ENCODE data around the gene REC114. TPM values are rescaled to one million over a fixed set of nuclear protein-coding genes. Genes with fewer than 3 reads are reported as not detected.

Gene REC114
- total and polyA plus RNA-seq, 12 donors = 0.40 TPM; not detected in 11

DNA sequence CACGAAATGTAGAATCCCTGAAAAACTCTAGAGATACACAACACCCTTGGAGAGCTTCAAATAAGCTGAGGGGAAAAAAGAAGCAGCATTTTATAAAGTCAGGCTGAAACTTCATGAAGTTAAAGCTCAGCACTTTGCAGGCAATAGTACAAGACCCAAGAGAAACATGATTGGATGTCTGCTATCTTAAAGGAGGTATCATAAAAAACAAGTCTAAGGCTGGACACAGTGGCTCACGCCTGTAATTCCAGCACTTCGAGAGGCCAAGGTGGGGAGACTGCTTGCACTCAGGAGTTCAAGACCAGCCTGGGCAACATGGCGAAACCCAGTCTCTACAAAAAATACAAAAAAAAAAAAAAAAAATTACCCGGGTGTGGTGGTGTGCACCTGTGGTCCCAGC is 147.3 kb downstream of the REC114 start:
- Histone ChIP-seq H3K36me3 (replicated peaks in 1 of 2) (peaks cover 0 to 29% of the 10 kb centered on the region in 2 donors), H3K9me3 (replicated peaks in 1 of 3) (no peaks in the 10 kb centered on the region), H3K27me3 (no peaks in the 10 kb centered on the region), H3K4me3 (no peak overlapping the region), H3K27ac (no peak overlapping the region), H3K4me1 (replicated peaks in 1 of 2) (peaks cover 0 to 12% of the 10 kb centered on the region in 2 donors)
- intact Hi-C loops (cut with DNase I) = no loop called here
- no peak for TF ChIP-seq POLR2A (IDR thresholded peaks at IDR 0.05)
- TF ChIP-seq, protein P1, sequence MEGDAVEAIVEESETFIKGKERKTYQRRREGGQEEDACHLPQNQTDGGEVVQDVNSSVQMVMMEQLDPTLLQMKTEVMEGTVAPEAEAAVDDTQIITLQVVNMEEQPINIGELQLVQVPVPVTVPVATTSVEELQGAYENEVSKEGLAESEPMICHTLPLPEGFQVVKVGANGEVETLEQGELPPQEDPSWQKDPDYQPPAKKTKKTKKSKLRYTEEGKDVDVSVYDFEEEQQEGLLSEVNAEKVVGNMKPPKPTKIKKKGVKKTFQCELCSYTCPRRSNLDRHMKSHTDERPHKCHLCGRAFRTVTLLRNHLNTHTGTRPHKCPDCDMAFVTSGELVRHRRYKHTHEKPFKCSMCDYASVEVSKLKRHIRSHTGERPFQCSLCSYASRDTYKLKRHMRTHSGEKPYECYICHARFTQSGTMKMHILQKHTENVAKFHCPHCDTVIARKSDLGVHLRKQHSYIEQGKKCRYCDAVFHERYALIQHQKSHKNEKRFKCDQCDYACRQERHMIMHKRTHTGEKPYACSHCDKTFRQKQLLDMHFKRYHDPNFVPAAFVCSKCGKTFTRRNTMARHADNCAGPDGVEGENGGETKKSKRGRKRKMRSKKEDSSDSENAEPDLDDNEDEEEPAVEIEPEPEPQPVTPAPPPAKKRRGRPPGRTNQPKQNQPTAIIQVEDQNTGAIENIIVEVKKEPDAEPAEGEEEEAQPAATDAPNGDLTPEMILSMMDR (IDR thresholded peaks at IDR 0.05) = no peak
- no peak for DNase-seq
- 95 to 98% (median 98%) methylated on average over 5 of the region's 5 CpGs for WGBS, 4 donors

DNA sequence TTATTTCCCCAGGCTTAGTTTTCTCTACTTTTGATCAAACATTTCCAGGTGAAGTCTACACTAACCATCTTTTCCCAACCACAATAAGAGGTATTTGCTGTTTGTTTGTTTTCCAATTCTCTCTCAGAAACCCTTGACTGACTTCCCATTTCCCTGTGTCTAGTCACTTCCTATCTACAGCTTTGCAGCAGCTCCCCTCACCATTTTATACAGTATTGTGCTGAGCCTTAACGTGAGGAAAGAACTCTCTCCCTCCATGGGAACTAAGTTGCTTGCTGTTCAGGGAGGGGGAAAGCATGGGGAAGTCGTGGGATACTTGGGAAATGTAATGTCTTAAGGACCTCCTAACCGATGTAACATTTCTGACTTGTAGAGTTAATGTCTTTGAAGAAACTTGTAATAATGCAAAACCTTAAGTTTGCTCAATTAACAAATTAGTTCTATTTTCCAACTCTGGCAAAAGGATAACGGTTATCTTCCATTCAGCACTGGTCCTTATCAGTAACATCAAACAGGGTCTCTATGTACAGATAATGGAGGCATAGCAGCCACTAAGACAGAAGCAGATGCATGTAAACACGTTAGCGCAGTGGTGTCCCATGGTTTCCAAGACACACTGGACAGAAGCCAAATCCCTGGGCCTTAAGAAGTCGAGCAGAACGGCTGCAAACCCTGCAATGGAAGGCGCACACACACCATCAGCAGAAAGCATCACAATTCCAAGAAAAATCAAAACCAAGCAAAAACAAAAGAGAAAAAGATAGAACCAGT is 150.5 kb downstream of the REC114 start:
- intact Hi-C loops (cut with DNase I) = no loop called here
- Histone ChIP-seq H3K27ac (no peak overlapping the region), H3K4me1 (replicated peaks in 1 of 2) (peaks cover 0 to 21% of the 10 kb centered on the region in 2 donors), H3K9me3 (replicated peaks in 1 of 3) (no peaks in the 10 kb centered on the region), H3K36me3 (replicated peaks in 1 of 2) (peaks cover 0 to 12% of the 10 kb centered on the region in 2 donors), H3K27me3 (no peaks in the 10 kb centered on the region), H3K4me3 (no peak overlapping the region)
- TF ChIP-seq, protein P1 (IDR thresholded peaks at IDR 0.05) = no peak
- TF ChIP-seq POLR2A (IDR thresholded peaks at IDR 0.05) = no peak
- 50 to 67% (median 60%) methylated on average over 9 of the region's 9 CpGs for WGBS, 4 donors
- DNase-seq = no peak

DNA sequence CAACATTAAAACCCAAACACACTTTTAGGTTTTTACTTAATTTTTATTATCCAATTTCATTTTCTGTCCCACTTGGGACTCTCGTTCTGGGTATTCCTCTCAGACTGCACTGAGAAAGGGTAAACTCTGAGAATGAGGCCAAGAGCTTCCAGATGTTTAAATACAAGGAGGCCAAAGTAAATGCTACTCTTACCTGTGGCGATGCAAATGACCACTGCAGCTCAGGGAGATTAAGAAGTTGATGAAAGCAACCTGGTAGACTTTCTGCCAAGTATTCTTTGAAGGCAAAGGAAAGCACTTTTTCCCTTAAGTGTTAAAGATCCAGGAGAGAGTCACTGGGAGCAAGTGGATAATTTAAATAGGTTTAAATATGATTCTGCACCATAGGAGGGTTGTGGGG is 151.1 kb downstream of the REC114 start:
- Histone ChIP-seq H3K36me3 (replicated peaks in 1 of 2) (peaks cover 0 to 9% of the 10 kb centered on the region in 2 donors), H3K27ac (no peak overlapping the region), H3K4me3 (no peak overlapping the region), H3K4me1 (replicated peaks in 1 of 2) (peaks cover 0 to 26% of the 10 kb centered on the region in 2 donors), H3K9me3 (replicated peaks in 1 of 3) (no peaks in the 10 kb centered on the region), H3K27me3 (no peaks in the 10 kb centered on the region)
- intact Hi-C loops (cut with DNase I) = no loop called here
- DNase-seq = no peak
- WGBS, 4 donors = 81 to 94% (median 87%) methylated on average over 2 of the region's 2 CpGs
- TF ChIP-seq, protein P1 (IDR thresholded peaks at IDR 0.05) = no peak
- TF ChIP-seq POLR2A (IDR thresholded peaks at IDR 0.05) = no peak

DNA sequence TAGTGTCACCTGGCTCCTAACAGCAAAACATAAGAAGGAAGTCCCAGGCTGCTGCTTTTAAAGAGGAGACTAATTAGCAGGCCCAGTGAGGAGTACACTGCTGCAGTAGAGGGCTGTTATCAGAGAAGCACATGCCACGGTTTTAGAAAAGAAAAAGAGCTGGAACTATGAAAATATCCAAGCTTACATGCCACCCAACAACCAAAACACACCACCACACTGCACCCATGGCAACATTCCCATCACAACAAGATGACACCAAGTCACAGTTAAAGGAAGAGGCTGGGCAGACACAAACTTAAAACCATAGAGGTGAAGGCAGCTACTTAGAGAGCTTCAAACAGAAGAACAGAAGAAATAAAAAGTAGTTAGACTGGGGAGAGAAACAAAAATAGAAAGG is 153.2 kb downstream of the REC114 start:
- Histone ChIP-seq H3K4me1 (replicated peaks in 1 of 2) (peaks cover 5 to 41% of the 10 kb centered on the region in 2 donors), H3K27ac (no peak overlapping the region)

More for the DNA sequence above, 153.2 kb downstream of the REC114 start:
- no peaks in the 10 kb centered on the region for H3K9me3 ChIP-seq (replicated peaks in 1 of 3)
- intact Hi-C loops (cut with DNase I) = no loop called here
- no peak for TF ChIP-seq POLR2A (IDR thresholded peaks at IDR 0.05)
- TF ChIP-seq, protein P1 (IDR thresholded peaks at IDR 0.05) = no peak
- no peak for DNase-seq
- peaks cover 0 to 9% of the 10 kb centered on the region in 2 donors for H3K36me3 ChIP-seq (replicated peaks in 1 of 2)
- H3K27me3 ChIP-seq = no peaks in the 10 kb centered on the region
- WGBS, 4 donors = 39 to 64% (median 53%) methylated on average over 1 of the region's 1 CpG
- no peak overlapping the region for H3K4me3 ChIP-seq

Measured in adrenal gland (tissue), 12 donors.